ENCODE data around the gene HMGCL. TPM values are rescaled to one million over a fixed set of nuclear protein-coding genes. Genes with fewer than 3 reads are reported as not detected.

Gene HMGCL
- total RNA-seq, 1 donor: 31.8 TPM

- DNase-seq (ENCODE audit: low read depth in 2 of 3, low spot score in 2 of 3): no peak
Observed at GRCh38 chr1:23779826-23780371, 45.3 kb downstream of the HMGCL start.

GRCh38 chr1:23777979-23778814, 47.0 kb downstream of the HMGCL start, which contains the start of gene PITHD1:
Gene PITHD1, plus strand, starts transcription at chr1:23778418. Its CDS starts 98 bp downstream, at chr1:23778516.
- DNase-seq (ENCODE audit: low read depth in 2 of 3, low spot score in 2 of 3): peak; percentile 83 to 91 (median 85)

GRCh38 chr1:23776217-23776616, 49.0 kb downstream of the HMGCL start:
- DNase-seq (ENCODE audit: low read depth in 2 of 3, low spot score in 2 of 3): no peak

GRCh38 chr1:23774174-23774880, 50.9 kb downstream of the HMGCL start:
- no peak for DNase-seq (ENCODE audit: low read depth in 2 of 3, low spot score in 2 of 3)

GRCh38 chr1:23772854-23773242, 52.4 kb downstream of the HMGCL start:
- DNase-seq (ENCODE audit: low read depth in 2 of 3, low spot score in 2 of 3): no peak

GRCh38 chr1:23772049-23772853, 53.0 kb downstream of the HMGCL start:
- DNase-seq (ENCODE audit: low read depth in 2 of 3, low spot score in 2 of 3): peak; percentile 55 to 88 (median 74)

- DNase-seq (ENCODE audit: low read depth in 2 of 3, low spot score in 2 of 3): no peak
Observed at GRCh38 chr1:23768733-23769132, 56.5 kb downstream of the HMGCL start.

GRCh38 chr1:23763041-23763577, 62.1 kb downstream of the HMGCL start:
- DNase-seq (ENCODE audit: low read depth in 2 of 3, low spot score in 2 of 3): no peak

GRCh38 chr1:23759277-23759676, 66.0 kb downstream of the HMGCL start:
- DNase-seq (ENCODE audit: low read depth in 2 of 3, low spot score in 2 of 3): no peak

GRCh38 chr1:23757812-23758211, 67.4 kb downstream of the HMGCL start:
- DNase-seq (ENCODE audit: low read depth in 2 of 3, low spot score in 2 of 3): no peak

GRCh38 chr1:23756676-23757075, 68.6 kb downstream of the HMGCL start:
- no peak for DNase-seq (ENCODE audit: low read depth in 2 of 3, low spot score in 2 of 3)

- DNase-seq (ENCODE audit: low read depth in 2 of 3, low spot score in 2 of 3): no peak
Observed at GRCh38 chr1:23752909-23753308, 72.3 kb downstream of the HMGCL start.

Other genes with a start within 250 kb of the HMGCL start
- 846 TPM for gene RPL11, start 133.6 kb downstream of the HMGCL start, total RNA-seq
- gene ELOA, start 82.0 kb downstream of the HMGCL start, total RNA-seq: 11.0 TPM
- gene PITHD1, start 47.0 kb downstream of the HMGCL start, total RNA-seq: 34.5 TPM
- 75.9 TPM for gene LYPLA2, start 34.3 kb downstream of the HMGCL start, total RNA-seq
- gene GALE, start 24.7 kb downstream of the HMGCL start, total RNA-seq: 12.4 TPM
- gene FUCA1, start 42.9 kb upstream of the HMGCL start, total RNA-seq: 18.9 TPM
- gene CNR2, start 87.9 kb upstream of the HMGCL start, total RNA-seq: 1.3 TPM
- gene PNRC2, start 134.4 kb upstream of the HMGCL start, total RNA-seq: 121 TPM
- gene SRSF10, start 154.9 kb upstream of the HMGCL start, total RNA-seq: 113 TPM